Inferior parietal cortex (tissue), 1 donor: ENCODE data around the gene CNPY1.
"Not testable (repeated sequence)": the region's sequence is repeated elsewhere in the genome, so short reads cannot be mapped to it uniquely, and the experiment has no call there.

Experiments used
- DNase-seq: peaks from one replicate; pipeline ENCODE4 v3.0.0-alpha.2; 2016; ENCODE audit errors: extremely low spot score

CNPY1 gene

DNA sequence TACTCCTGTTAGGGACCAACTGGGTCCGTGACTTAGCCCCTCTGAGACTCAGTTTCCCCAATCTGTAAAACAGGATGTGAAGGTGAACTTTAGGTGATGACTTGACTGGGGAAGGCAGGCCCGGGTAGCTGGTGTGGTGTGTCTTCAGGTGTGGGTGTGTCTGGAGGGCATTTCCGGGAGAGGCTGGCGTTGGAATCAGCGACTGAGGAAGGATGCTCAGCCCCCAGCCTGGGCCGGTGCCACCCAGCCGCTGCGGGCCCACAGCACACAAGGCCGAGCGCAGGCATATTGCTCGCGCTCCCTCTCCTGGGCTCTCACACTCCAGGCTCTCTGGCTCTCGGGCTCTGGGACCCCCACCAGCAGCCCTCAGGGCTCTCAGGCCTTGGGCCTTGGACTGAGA is 31.7 kb upstream of the CNPY1 start:
- DNase-seq, result no peak

DNA sequence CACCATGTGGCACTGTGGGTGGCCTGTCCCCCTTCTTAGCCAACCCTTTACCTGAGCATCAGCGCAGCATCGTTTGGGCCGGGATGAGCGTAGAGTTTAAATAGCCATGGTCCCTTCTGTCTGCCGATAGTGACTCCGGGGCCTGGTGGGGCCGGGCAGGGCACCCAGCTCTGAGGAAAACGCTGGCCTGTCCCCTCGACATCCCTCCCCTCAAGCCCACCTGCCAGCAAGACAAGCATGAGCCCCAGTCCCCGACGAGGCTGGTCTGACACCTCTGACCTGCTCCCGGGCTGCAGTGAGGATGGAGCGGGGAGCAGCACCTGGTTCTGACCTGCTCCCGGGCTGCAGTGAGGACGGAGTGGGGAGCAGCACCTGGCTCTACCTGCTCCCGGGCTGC is 31.1 kb upstream of the CNPY1 start:
- no peak for DNase-seq

DNA sequence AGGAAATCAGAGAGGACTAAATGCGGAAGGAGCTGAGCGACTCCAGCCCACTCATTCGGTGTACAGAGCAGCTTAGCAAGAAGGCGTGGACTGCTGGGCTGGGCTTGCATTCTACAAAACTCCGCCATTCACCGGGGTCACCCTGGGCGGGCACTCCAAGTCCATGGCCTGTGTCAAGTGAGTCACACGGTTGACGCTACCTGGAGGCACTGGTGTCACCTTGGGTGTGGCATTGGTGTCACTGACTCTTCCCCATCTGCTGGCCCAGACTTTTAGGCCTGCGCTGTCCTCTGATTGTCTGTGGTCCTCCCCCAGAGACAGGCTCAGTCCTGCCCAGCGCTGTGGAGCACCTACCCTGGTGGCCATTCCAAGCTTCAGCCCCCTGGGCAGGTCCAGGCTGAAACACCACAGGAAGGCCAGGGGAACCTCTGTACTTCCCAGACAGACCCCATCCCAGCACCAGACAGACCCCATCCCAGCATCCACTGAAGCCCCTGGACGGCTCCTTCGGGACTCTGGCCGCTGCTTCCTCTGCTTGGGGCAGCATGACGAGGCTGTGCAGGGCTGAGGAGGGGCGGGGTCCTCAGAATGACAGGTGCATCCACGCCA is 30.6 kb upstream of the CNPY1 start:
- no peak for DNase-seq

DNA sequence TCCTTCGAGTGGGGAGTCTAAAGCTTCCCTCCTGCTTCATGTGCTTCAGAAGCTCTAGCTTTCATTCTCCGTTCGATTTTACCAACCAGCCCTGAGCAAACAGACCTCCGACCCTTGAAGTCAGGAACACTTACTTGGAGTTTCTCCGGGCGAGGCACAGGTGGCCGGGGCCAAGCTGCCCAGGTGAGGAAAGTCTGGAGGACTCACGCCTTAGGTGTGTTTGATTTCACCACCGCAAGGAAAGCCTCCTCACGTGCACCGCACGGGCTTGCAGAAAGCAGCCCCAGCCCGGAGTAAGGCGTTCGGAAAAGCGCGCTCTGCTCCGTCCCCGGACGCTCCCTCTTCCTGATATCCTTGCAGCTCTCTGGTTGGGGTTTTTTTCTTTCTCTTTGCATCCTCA is 30.1 kb upstream of the CNPY1 start:
- no peak for DNase-seq

DNA sequence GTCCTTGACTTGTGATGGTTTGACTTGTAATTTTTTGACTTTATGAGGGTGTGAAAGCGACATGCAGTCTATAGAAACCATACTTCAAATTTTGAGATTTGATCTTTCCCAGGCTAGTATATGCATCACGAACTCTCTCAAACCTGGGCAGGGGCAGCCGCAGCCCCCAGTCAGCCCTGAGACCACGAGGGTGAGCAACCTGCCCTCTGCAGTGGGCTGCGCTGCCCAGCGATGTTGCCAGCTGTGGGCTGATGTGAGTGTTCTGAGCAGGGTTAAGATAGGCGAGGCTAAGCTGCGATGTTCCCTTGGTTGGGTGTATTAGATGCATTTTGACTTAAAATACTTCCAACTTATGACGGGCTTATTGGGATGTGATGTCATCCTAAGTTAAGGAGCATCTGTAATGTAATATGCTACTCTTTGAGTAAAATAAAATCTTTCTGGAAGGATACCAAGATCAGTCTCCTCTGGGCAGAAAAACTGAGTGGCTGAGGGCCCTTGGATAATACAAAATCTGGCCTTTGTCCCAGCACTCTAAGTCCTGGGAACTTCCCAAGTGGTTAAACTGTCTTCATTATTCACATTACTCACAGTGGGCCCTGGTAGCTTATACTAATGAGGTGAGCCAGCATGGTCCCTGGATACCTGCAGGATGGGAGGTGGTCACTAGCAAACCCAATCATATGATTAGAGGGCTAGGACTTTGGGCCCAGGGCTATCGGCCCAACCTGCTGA is 28.4 kb upstream of the CNPY1 start:
- DNase-seq, result no peak

DNA sequence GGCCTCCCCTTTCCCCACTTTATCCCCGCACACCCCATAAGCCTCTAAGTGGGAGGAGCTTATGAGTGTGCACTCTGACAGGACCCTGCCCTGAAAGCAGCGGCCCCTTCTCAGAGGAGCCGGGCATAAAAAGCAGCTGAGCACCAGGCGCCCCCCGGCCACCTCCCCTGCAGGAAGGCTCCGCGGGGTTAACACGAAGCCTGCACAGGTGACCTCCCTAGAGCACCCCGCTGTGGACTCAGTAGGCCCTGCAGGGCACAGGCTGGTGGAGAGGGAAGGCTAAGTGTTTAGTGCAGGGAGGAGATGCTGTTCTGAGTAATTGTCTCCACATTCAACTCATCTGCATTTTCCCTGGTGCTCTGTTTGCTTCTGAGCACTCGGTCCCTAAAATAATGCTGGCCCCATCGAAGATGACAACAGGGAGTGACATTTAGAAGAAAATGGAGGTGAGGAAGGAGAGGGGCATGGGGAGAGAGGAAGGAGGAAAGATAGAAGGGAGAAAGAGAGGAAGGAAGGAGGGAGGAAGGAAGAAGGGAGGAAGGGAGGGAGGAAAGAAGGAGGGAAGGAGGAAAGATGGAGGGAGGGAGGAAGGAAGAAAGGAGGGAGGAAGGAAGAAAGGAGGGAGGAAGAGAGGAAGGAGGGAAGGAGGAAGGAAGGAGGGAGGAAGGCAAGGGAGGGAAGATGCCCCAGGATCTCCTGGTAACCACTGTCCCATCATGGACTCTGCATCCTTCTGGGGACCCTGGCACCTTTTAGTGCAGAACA is 25.4 kb upstream of the CNPY1 start:
- DNase-seq, result no peak

DNA sequence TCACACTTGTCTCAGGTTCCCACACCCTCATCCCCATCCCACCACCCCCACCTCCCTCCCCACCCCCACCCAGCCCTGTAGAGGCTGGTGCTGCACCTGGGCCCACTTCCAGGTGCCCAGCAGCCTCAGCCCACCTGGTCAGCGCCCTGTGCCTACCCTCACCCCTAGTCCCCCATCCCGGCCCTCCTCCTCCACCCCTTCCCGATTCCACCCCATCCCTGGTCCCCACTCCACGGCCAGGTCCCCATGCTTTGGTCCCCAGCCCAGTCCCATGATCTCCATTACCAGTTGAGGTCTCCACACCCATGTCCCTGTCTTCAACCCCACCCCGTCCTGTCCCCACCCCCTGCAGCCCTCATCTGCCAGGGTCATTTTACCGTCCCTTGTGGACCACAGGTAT is 24.6 kb upstream of the CNPY1 start:
- DNase-seq, result no peak

DNA sequence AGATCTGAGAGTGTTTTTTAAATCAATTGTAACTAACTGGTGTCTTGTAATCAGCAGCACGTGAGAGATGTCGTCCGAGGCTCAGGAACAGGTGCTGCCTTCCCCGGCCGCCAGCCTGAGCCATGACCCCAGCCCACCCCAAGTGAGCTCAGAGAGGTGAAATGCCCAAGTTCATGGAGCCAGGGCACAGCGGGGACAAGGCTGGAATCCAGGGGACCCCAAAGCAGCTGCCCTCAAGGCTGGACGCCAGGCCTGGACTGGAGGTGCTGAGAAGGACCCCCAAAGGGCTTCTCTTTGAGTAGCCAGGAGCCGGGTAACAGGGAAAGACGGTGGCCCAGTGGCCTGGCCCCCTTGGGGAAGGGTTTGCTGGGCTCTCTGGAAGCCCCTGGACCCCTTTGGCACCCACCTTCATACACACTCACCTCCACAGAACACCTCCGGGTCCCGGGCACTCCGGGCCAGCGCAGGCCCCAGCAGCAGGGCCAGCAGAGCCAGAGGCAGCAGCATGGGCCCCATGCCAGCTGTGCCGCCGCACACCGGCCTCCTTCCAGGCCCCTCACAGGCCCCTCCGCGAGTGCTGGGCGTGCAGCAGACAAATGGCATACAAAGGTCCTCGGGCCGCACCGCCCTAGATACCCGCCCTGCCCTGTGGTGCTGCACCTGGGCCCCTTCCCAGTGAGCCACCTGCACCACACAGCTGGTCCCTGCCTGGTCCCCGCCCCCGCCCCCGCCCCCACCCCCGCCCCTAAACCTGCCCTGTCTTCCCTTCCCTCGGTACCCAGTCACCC is 24.0 kb upstream of the CNPY1 start:
- no peak for DNase-seq

DNA sequence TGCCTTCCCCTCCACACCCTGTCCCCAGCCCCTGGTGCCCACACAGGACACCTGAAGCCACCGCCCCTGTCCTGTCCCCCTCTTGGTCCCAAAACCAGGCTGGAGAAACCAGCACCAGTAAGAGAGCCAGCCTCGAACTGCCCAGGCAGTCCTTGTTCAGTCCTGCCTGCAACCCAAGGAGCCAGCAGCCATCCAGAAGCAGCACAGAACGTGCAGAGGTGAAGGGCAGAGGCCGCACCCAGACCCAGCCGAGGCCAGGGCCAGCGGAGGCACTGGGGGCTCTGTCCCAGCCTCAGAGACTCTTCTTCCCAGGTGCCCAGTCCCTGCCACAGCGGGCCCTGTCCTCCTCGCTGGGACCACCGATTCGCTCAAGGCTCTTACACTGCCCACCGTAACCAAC is 23.3 kb upstream of the CNPY1 start:
- no peak for DNase-seq

DNA sequence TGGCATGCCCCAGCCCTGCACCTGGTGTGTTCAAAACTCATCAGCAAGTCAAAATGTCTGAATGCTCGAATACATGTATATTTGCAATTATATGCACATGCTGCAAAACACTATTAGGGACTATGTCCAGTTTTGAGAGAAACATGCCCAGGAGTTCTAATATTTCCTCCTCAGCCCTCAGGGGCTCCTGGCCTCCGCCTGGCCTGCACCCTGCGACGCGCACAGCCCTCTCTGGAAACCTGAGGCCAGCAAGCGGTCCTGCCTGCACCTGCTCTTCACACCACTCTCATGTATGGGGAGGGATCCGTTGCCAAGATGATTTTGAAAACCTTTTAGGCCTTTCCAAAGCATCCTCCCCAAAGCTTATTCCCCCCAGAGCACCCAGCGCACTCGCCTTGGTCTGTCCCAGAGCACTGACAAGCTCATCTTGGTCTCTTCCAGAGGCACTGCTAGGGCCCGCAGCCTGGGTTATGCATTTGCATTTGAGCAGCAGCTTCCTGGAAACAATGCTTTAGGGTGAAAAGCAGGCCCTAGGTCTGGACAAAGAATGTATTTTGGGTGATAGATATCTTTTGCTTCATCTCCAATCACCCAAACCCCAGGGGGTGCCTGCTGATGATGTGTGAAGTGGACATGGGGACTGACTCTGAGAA is 22.6 kb upstream of the CNPY1 start:
- no peak for DNase-seq

DNA sequence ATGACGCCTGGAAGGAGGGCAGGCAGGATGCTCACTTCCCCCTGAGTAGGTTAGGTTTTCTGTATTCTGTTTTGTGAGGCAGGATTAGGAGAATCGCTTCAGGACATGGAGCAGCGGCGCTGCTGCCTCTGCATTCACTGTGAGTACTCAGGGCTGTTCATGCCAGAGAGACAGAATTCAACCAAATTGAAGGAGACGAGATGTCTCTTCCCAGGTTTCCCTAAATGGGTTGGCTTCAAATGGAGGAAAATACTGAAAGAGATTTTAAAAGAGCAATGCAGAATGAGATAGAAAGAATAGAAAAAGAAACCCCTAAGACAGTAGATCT is 21.9 kb upstream of the CNPY1 start:
- no peak for DNase-seq

DNA sequence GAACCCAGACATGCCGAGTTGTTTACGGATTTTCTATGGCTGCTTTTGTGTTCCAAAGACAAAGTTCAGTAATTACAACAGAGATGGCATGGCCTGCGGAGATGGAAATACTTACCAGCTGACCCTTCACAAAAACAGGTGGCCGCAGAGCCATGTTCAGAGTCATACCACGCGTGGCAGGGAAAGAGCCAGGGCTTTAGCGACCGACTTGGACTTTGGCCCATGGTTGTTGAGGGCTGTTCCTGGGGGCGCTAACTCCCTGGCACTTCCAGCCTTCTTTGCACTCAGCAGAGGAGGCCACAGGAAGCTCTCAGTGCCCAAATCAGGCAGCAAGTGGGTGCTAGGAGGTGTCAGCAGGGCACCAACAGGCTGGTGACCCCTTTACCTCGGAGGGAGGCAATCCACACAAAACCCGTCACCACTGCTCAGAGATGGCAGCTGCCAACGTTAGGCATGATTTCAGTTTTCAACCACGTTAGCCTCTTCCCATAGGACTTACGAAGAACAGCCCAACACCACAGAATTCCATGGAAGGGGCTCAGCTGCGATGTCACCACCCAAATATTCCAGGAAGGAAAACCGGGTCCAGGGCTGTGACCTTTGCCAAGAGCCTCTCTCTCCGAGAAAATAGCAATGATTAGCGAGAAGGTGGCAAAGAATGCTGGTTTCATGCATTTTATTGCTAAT is 21.4 kb upstream of the CNPY1 start:
- DNase-seq, result no peak

DNA sequence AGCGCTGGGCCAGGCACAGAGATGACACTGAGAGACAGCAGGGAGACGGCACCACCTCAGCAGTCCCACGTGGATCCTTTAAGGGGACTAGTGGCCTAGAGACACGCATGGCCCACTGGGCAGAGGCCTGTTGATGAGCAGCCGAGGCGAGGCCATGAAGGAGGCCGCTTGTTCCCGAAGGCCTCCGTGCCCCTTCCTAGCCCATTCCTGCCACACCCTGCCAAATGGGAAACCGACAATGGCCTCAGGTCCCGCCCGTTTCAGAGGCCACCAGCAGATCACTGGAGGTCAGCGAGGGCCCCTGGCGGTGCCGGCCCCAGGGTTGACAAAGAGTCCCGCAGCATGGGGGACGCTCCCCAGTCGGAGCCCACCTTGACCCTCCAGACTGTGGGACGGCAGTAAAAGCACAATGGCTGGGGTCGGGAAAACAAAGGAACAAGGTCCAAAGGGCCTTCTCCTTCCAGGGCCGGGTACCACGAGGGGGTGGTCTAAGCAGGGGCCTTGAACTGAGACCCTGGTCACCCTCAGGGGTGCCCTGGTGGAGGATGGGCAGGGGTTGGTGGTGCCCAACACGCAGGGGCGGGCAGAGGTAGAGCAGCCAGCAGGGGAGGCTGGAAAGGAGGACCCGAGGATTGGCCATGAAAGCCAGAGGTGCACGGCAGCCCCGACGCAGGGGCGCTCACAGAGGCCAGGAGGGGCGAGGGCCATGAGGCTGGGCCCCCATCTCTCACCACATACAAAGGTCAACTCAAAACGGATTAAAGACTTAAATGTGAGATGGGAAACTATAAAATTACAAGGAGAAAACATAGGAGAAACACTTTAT is 19.9 kb upstream of the CNPY1 start:
- no peak for DNase-seq

DNA sequence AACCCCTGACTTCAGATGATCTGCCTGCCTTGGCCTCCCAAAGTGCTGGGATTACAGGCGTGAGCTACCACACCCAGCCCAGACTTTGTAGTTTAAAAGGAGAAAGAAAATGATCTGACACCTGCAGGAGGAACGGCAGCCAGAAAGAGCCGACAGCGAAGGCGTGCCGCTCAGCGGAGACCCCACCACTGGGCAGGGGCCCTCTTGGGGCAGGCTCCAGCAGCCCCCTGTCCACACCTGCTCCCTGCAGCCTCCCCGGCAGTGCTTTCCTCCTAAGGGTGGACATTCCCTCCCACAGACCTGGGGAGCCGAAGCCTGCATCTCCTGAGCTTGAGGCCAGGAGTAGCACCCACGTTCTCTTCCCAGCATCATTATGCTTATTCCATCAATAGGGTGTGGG is 19.2 kb upstream of the CNPY1 start:
- no peak for DNase-seq

DNA sequence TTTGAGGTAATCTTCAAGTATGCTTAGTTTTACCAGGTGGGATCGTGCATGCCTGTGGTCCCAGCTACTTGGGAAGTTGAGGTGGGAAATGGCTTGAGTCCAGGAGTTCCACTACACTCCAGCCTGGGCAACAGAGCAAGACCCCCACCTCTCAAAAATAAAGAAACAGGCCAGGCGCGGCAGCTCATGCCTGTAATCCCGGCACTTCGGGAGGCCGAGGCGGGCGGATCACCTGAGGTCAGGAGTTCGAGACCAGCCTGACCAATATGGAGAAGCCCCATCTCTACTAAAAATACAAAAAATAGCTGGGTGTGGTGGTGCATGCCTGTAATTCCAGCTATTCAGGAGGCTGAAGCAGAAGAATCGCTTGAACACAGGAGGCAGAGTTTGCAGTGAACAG is 16.6 kb upstream of the CNPY1 start:
- not testable (repeated sequence) for DNase-seq

DNA sequence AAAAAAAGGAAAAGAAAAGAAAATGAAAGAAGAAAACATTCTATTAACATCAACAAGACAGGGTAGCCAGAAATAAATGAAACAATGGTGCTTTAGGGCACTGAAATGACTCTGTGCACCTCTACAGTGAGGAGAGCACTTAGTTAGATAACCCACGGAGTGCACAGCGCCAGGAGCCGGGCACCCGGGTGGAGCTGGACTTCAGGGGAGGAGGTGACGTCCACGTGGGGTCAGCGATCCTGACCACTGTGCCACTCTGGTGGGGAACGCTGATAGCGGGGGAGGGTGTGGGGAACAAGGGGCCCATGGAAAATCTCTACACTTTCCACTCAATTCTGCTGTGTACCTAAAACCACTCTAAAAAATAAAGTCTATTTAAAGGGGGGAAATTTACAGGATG is 15.7 kb upstream of the CNPY1 start:
- DNase-seq, result no peak

DNA sequence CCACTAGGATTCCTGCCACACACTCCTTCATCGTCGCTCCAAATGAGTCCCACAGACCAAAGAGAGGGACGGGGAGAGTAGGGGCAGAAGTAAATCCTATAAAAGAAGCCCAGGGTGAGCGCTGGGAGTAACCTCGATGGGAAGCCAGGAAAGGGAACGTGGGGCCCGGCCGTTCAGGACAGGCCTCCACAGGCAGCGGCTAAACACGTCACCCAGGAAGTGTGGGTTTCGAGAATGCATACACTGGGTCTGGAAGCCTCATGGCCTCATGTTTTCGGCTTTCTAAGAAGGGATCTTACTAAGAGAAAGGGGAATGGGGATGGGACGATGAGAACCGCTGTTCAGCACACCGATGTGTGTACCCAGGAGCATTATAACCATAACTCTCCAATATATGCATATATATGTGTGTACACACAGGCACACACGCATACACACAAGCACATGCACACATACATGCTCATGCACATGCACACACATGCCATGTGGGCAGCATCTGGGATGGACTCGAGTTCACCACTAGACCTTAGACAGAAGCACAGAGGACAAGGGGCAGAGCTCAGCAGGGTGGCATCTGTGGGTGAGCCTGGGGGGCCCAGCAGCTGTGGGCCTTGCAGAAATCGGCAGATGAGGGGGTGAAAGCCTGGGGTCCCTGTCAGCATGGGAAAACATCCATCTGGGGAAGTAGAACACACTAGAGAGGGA is 14.8 kb upstream of the CNPY1 start:
- no peak for DNase-seq

DNA sequence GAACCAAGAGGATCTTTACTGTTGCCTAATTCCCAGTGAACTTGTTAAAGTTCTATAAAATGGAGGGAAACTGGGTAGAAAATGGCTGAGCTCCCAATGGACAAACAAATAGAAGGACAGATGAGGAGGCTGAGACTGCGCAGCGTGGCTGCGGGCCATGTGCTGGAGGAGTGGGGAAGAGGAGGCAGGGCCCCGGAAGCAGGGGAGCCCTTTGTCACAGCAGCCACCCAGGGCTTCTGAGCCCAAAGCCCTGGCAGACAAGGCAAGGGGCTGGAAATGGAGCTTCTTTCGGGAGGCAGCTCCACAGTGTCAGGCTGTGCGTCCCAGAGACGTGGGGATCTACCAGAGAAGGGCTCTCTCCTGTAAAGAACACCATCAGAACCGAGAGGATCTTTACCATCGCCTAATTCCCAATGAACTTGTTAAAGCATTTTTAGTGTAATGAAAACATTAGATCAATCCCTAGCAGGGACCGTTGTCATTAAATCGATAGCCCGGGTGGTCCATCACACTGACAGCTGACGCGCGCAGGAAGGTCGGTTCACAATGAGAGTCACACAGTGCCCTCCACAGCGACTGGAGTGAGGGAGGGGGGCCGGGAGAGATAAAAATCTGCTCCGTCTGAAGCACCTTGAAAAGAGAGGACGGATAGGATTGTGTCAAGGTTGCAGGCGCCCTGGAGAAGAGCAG is 14.0 kb upstream of the CNPY1 start:
- no peak for DNase-seq

DNA sequence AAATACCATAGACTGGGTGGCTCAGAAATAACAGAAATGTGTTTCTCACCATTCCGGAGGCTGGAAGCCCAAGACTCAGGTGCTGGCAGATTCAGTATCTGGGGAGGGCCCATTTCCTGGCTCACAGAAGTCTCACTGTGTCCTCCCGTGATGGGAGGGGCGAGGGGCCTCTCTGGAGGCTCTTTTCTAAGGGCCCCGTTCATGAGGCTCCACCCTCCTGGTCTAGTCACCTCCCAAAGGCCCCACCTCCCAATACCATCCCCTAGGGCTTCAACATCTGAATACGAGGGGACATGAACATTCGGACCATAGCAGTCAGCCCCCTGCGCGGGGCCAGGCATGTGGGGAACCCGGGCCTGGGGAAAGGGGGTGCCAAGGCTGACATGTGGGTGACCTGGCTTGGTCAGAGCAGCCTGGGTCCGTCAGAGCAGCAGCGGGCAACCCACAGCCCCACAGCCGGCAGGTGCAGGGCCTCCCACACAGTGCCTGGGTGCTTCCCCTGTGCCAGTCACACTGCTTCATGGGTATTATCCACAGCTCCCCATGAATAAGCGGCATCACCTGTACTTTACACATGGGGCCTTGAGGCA is 13.3 kb upstream of the CNPY1 start:
- DNase-seq, result no peak
